Transverse colon (tissue), 3 donors: Measurements from ENCODE around the gene ABCG2.

Experiments
- POLR2A ChIP-seq: fragments of 450-650 bp; IDR thresholded peaks from one replicate; pipeline ENCODE4 v1.6.1; 2016; ENCODE audit warnings: antibody characterized with exemption, mild to moderate bottlenecking, moderate library complexity
- TF ChIP-seq, protein P1 (sequence below), 5 experiments: fragments of 200-600 bp in 3 of 5; fragments of 450-650 bp in 2 of 5; sonication (generic) in 3 of 5; IDR thresholded peaks; 1 replicate in 2 of 5; 2 replicates in 3 of 5; pipeline ENCODE4 v1.5.1; 2016 to 2017; ENCODE audit warnings: antibody characterized with exemption in 5 of 5, inconsistent platforms in 3 of 5, mild to moderate bottlenecking in 2 of 5, moderate library complexity in 1 of 5

DNA sequence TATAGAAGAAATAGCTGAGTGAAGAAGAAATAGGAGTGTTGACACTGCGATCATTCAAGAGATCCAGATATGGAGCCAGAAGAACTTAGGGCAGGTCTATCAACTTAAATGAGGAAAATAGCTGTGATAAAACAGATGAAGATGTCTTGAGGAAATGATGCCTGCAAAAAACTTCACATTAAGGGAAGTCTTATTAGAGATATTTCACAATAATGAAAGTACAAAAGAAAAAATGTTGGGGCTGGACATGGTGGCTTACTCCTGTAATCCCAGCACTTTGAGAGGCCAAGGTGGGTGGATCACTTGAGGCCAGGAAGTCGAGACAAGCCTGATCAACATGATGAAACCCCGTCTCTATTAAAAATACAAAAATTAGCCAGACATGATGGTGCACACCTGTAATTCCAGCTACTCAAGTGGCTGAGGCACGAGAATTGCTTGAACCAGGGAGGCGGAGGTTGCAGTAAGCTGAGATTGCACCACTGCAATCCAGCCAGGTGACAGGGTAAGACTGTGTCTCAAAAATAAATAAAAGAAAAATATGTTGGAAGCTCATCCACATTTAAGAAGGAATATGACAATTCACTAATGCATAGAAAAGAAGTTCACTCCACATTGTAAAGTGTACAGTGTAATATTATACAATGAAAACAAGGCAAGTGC is 94.7 kb downstream of the ABCG2 start:
- TF ChIP-seq, protein P1, sequence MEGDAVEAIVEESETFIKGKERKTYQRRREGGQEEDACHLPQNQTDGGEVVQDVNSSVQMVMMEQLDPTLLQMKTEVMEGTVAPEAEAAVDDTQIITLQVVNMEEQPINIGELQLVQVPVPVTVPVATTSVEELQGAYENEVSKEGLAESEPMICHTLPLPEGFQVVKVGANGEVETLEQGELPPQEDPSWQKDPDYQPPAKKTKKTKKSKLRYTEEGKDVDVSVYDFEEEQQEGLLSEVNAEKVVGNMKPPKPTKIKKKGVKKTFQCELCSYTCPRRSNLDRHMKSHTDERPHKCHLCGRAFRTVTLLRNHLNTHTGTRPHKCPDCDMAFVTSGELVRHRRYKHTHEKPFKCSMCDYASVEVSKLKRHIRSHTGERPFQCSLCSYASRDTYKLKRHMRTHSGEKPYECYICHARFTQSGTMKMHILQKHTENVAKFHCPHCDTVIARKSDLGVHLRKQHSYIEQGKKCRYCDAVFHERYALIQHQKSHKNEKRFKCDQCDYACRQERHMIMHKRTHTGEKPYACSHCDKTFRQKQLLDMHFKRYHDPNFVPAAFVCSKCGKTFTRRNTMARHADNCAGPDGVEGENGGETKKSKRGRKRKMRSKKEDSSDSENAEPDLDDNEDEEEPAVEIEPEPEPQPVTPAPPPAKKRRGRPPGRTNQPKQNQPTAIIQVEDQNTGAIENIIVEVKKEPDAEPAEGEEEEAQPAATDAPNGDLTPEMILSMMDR (IDR thresholded peaks at IDR 0.05), result no peak
- TF ChIP-seq POLR2A, result no peak
